ENCODE data around the gene NFILZ. TPM values are rescaled to one million over a fixed set of nuclear protein-coding genes. Genes with fewer than 3 reads are reported as not detected.

The NFILZ gene
- total RNA-seq, 4 donors from 2014 or later, result not detected

- peaks cover 0 to 13% (median 0%) of the 10 kb centered on the region in 4 donors for H3K27me3 ChIP-seq
- no peaks in the 10 kb centered on the region for H3K36me3 ChIP-seq
- H3K4me3 ChIP-seq, result no peak overlapping the region
- WGBS, 2 donors, result 82 to 83% methylated on average over 2 of the region's 6 CpGs
- intact Hi-C loops (cut with DNase I), result no loop called here
- no peak for DNase-seq
- no peak overlapping the region for H3K27ac ChIP-seq
- TF ChIP-seq POLR2A (IDR thresholded peaks at IDR 0.05) (no peak), CTCF (IDR thresholded peaks at IDR 0.05) (no peak)
- H3K4me1 ChIP-seq, result no peaks in the 10 kb centered on the region
- no peaks in the 10 kb centered on the region for H3K9me3 ChIP-seq
Observed at GRCh38 chr19:8673276-8673891, 43.0 kb downstream of the NFILZ start.

GRCh38 chr19:8675066-8675465 is 44.6 kb downstream of the NFILZ start:
- no peak for DNase-seq
- intact Hi-C loops (cut with DNase I), result no loop called here
- no peaks in the 10 kb centered on the region for H3K9me3 ChIP-seq
- no peak overlapping the region for H3K4me3 ChIP-seq
- no peak overlapping the region for H3K27ac ChIP-seq
- TF ChIP-seq POLR2A (IDR thresholded peaks at IDR 0.05) (no peak), CTCF (IDR thresholded peaks at IDR 0.05) (no peak)
- H3K36me3 ChIP-seq, result no peaks in the 10 kb centered on the region
- no peaks in the 10 kb centered on the region for H3K4me1 ChIP-seq
- peaks cover 0 to 13% (median 0%) of the 10 kb centered on the region in 4 donors for H3K27me3 ChIP-seq
- 66 to 80% methylated on average over 3 of the region's 3 CpGs for WGBS, 2 donors

- Histone ChIP-seq H3K9me3 (no peaks in the 10 kb centered on the region), H3K36me3 (no peaks in the 10 kb centered on the region), H3K27me3 (peaks cover 0 to 13% (median 0%) of the 10 kb centered on the region in 4 donors), H3K27ac (no peak overlapping the region), H3K4me1 (no peaks in the 10 kb centered on the region), H3K4me3 (no peak overlapping the region)
- intact Hi-C loops (cut with DNase I), result no loop called here
- TF ChIP-seq POLR2A (IDR thresholded peaks at IDR 0.05) (no peak), CTCF (IDR thresholded peaks at IDR 0.05) (no peak)
- no peak for DNase-seq
Observed at GRCh38 chr19:8678244-8678807, 47.9 kb downstream of the NFILZ start.

Other genes starting within 250 kb of the NFILZ start
- gene RAB11B, start 240.3 kb upstream of the NFILZ start, total RNA-seq, result 10 to 100 TPM; 11.3 to 44.0 (median 26.0) TPM
- 10 to 100 TPM; 34.5 to 78.9 (median 61.7) TPM for gene MARCHF2, start 217.3 kb upstream of the NFILZ start, total RNA-seq
- gene HNRNPM, start 185.7 kb upstream of the NFILZ start, total RNA-seq, result 100 to 1,000 TPM; 102 to 162 (median 128) TPM
- gene PRAM1, start 128.0 kb upstream of the NFILZ start, total RNA-seq, result under 1 TPM in 1 of 4 donors, not detected in 3; 0.57 TPM
- 10 to 100 TPM in 3 of 4 donors, 1 to 10 TPM in 1; 4.0 to 29.9 (median 19.4) TPM for gene ZNF414, start 116.5 kb upstream of the NFILZ start, total RNA-seq
- 10 to 100 TPM in 2 of 4 donors, 1 to 10 TPM in 2; 1.6 to 14.3 (median 8.5) TPM for gene MYO1F, start 53.2 kb upstream of the NFILZ start, total RNA-seq
- 1 to 10 TPM; 2.0 to 8.8 (median 3.6) TPM for gene ADAMTS10, start 19.9 kb upstream of the NFILZ start, total RNA-seq
- not detected for gene ACTL9, start 68.2 kb downstream of the NFILZ start, total RNA-seq
- not detected for gene OR2Z1, start 91.0 kb downstream of the NFILZ start, total RNA-seq
- 10 to 100 TPM in 3 of 4 donors, 1 to 10 TPM in 1; 7.8 to 23.3 (median 12.1) TPM for gene ZNF558, start 201.7 kb downstream of the NFILZ start, total RNA-seq
- gene MBD3L1, start 201.7 kb downstream of the NFILZ start, total RNA-seq, result not detected

Measured in esophagus squamous epithelium (tissue), 5 donors.